KOPT-K1 (cell line): ENCODE results near the gene FOSB.

Experiments
- H3K27ac ChIP-seq: fragments of 200-600 bp; sonication (generic); 2 replicates; pipeline ENCODE4 v1.5.1; 2016; ENCODE audit warnings: antibody characterized with exemption, mild to moderate bottlenecking, low read depth, low read length; ENCODE audit not compliant: poor library complexity, severe bottlenecking
- H3K36me3 ChIP-seq: fragments of 200-600 bp; sonication (generic); 2 replicates; pipeline ENCODE4 v1.5.1; 2017; ENCODE audit warnings: antibody characterized with exemption, mild to moderate bottlenecking, low read length, moderate library complexity; ENCODE audit not compliant: insufficient read depth
- H3K9me3 ChIP-seq: fragments of 200-600 bp; sonication (generic); 2 replicates; pipeline ENCODE4 v1.5.1; 2017; ENCODE audit warnings: antibody characterized with exemption, low read length, mild to moderate bottlenecking; ENCODE audit not compliant: insufficient read depth, poor library complexity, severe bottlenecking

FOSB gene

DNA sequence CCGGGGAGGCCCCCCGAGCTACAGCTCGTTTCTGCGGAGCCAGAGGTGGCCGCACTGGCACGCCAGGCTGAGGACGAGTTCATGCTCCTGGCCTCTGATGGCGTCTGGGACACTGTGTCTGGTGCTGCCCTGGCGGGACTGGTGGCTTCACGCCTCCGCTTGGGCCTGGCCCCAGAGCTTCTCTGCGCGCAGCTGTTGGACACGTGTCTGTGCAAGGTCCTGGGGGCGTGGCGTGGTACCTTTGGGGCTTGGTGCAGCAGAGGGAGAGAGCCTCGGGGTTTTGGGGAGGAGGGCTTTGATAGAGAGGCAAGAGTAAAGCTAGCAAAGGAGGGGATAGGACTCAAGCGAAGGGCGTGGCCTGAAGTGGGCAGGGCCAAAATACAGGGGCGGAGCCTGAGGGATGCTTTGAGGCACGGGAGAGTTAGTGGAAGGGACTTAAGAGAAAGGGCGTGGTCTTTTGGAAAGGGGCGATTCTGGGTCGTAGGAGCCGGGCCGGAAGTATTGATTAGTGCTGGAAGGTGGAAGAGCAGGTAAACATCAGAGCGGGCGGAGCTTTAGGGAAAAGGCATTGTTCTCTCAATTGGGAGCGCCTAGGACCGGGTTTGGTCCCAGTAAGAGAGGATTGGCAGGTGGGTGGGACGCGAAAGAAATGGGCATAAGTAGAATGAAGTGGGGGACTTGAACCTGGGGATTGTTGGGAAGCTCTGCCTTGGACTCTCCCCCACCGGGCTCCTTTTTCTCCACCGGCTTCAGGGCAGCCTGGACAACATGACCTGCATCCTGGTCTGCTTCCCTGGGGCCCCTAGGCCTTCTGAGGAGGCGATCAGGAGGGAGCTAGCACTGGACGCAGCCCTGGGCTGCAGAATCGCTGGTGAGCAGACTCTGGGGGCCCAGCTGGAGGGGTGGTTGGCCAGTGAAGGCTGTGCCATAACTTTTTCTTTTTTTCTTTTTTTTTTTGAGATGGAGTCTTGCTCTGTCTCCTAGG lies 31.7 kb downstream of the FOSB start:
- no peak overlapping the region for H3K27ac ChIP-seq

GRCh38 chr19:45500918-45501729 lies 33.3 kb downstream of the FOSB start:
- Histone ChIP-seq H3K36me3 (no peaks in the 10 kb centered on the region), H3K27ac (no peak overlapping the region), H3K9me3 (no peaks in the 10 kb centered on the region)

More for the DNA sequence above, 31.7 kb downstream of the FOSB start:
- Histone ChIP-seq H3K9me3 (no peaks in the 10 kb centered on the region), H3K36me3 (no peaks in the 10 kb centered on the region)

GRCh38 chr19:45501730-45502014 lies 33.9 kb downstream of the FOSB start:
- no peaks in the 10 kb centered on the region for H3K36me3 ChIP-seq
- H3K27ac ChIP-seq: no peak overlapping the region
- H3K9me3 ChIP-seq: no peaks in the 10 kb centered on the region

DNA sequence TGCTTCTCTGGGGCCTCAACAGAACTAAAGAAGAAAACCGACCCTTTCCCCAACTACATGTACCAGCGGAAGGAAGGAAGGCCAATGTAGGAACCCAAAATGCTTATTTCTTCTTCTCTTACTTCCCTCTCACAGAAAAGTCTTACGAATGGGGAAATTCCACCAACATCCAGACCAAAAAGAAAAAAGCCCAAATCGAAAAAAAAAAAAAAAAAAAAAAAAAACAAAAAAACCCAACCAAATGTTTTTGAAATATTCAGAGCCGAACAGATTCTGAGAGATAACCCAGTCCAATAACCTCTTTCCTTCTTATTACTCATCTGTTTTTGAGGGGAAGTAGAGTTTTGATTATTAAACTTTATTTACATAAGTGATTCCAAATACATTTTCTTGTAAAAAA lies 34.3 kb downstream of the FOSB start:
- Histone ChIP-seq H3K36me3 (no peaks in the 10 kb centered on the region), H3K27ac (no peak overlapping the region), H3K9me3 (no peaks in the 10 kb centered on the region)

- Histone ChIP-seq H3K9me3 (no peaks in the 10 kb centered on the region), H3K27ac (no peak overlapping the region), H3K36me3 (no peaks in the 10 kb centered on the region)
Observed at GRCh38 chr19:45503909-45504308, 36.1 kb downstream of the FOSB start.

DNA sequence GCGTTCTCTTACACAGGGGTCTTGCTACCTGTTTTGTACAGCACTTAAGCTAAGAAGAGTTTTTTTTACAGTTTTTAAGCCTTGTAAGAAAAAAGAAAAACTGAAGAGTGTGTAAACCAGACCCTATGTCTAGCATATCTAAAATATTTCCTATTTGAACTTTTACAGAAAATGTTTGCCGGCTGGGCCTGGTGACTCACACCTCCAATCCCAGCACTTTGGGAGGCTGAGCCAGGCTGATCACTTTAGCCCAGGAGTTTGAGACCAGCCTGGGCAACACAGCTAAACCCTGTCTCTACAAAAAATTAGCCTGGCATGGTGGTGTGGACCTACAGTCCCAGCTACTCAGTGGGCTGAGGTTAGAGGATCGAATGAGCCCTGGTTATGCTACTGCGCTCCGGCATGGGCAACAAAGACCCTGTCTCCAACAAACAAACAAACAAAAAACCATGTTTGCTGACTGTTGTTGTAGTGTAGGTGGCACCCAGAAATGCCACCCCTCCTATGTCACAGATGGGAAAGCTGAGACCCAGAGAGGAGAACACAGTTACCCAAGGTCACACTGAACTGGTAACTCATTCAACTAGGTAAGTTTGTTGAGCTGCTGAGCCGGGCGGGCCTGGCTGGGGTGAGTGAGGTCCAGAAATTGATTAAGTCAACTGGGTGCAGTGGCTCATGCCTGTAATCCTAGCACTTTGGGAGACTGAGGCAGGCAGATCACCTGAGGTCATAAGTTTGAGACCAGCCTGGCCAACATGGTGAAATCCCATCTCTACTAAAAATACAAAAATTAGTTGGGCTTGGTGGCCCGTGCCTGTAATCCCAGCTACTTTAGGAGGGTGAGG lies 37.6 kb downstream of the FOSB start:
- H3K9me3 ChIP-seq: no peaks in the 10 kb centered on the region
- H3K27ac ChIP-seq: no peak overlapping the region
- H3K36me3 ChIP-seq: no peaks in the 10 kb centered on the region

DNA sequence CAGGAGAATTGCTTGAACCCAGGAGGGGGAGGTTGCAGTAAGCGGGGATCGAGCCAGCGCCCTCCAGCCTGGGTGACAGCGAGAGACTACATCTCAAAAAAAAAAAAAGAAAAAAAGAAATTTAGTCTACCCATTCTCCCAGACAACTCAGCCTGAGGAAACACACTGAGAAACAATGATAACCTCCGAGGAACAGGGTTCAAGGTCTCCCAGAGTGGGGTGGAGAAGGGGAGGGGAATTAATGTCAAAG lies 38.1 kb downstream of the FOSB start:
- Histone ChIP-seq H3K9me3 (no peaks in the 10 kb centered on the region), H3K36me3 (no peaks in the 10 kb centered on the region), H3K27ac (peak overlapping the region; percentile 91)

DNA sequence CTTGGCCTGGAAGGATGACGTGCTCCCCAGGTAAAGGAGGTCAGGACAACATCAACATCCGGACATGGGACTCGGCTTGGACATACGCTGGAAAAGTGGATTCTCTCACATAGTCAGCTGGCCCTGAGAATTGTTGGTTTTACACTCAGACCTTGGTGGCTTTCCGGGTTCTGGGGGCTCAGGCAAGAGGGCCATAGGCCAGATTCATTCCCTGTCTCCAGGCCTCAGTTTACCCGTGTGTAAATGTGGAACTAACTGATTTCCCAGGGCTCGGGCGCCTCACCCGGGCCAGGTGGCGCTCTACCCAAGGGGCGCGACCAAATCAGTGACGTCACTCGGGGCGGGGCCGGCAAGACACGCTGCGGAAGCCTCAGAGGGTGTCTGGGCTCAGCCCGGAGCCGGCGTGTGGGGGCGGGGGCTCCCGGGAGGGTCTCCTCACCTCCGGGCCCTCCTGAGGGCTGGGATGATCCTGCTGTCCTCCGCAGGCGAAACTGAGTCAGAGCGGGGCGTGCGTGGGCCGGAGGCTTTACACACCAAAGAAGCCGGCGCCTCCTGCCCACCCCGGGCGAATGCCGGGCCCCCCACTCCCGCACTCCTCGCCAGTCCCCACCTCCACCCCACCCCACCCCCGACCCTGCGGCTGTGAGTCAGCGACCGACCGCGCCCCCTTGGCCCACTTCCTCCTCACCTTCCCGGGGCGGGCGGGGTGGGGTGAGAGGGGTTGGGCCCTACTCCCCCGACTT lies 38.6 kb downstream of the FOSB start:
- no peaks in the 10 kb centered on the region for H3K9me3 ChIP-seq
- peak overlapping the region; percentile 91 for H3K27ac ChIP-seq
- H3K36me3 ChIP-seq: no peaks in the 10 kb centered on the region

GRCh38 chr19:45506989-45507871 lies 39.4 kb downstream of the FOSB start, which contains the start of gene VASP:
Gene VASP, plus strand, starts transcription at chr19:45507479. Its CDS starts 293 bp downstream, at chr19:45507772.
- Histone ChIP-seq H3K36me3 (no peaks in the 10 kb centered on the region), H3K27ac (peak within 1 kb of the TSS; percentile 91), H3K9me3 (no peaks in the 10 kb centered on the region)

GRCh38 chr19:45507872-45508416 lies 40.1 kb downstream of the FOSB start:
- no peaks in the 10 kb centered on the region for H3K36me3 ChIP-seq
- no peaks in the 10 kb centered on the region for H3K9me3 ChIP-seq
- H3K27ac ChIP-seq: peak overlapping the region; percentile 91

- H3K27ac ChIP-seq: peak overlapping the region; percentile 91
- H3K9me3 ChIP-seq: no peaks in the 10 kb centered on the region
- H3K36me3 ChIP-seq: no peaks in the 10 kb centered on the region
Observed at GRCh38 chr19:45508417-45508860, 40.6 kb downstream of the FOSB start.

GRCh38 chr19:45508861-45509691 lies 41.3 kb downstream of the FOSB start:
- H3K9me3 ChIP-seq: no peaks in the 10 kb centered on the region

GRCh38 chr19:45509692-45510015 lies 41.9 kb downstream of the FOSB start:
- Histone ChIP-seq H3K27ac (no peak overlapping the region), H3K36me3 (no peaks in the 10 kb centered on the region)

More at GRCh38 chr19:45508861-45509691, 41.3 kb downstream of the FOSB start:
- peak overlapping the region; percentile 91 for H3K27ac ChIP-seq
- no peaks in the 10 kb centered on the region for H3K36me3 ChIP-seq

More at GRCh38 chr19:45509692-45510015, 41.9 kb downstream of the FOSB start:
- no peaks in the 10 kb centered on the region for H3K9me3 ChIP-seq
